CD14-positive monocyte (primary cell): ENCODE results near the gene SFRP5. TPM values are rescaled to one million over a fixed set of nuclear protein-coding genes. Genes with fewer than 3 reads are reported as not detected.

ENCODE experiments used
- DNase-seq, 3 donors: peaks; one replicate each; pipeline ENCODE4 v3.0.0-alpha.2; 2011 to 2022
- H2AFZ ChIP-seq: 2 replicates; pipeline ENCODE4 v1.6.0; 2012; ENCODE audit warnings: mild to moderate bottlenecking, low read depth, low read length, inconsistent platforms; ENCODE audit not compliant: insufficient read depth, poor library complexity, severe bottlenecking
- H3K27ac ChIP-seq, 2 donors: 1 replicate in 1 of 2; 2 replicates in 1 of 2; pipeline ENCODE4 v1.5.1; 2012 to 2013; ENCODE audit warnings: low read length in 2 of 2, control low read depth in 1 of 2, inconsistent platforms in 1 of 2, low read depth in 1 of 2, mild to moderate bottlenecking in 1 of 2
- H3K27me3 ChIP-seq, 2 donors: one replicate each; pipeline versions ENCODE4 v1.6.0 to v1.6.1; 2011 to 2013; ENCODE audit warnings: low read length in 2 of 2; ENCODE audit not compliant: control insufficient read depth in 2 of 2, insufficient read depth in 2 of 2
- H3K36me3 ChIP-seq, 2 donors: replicated peaks in 1 of 2; 1 replicate in 1 of 2; 2 replicates in 1 of 2; pipeline versions ENCODE4 v1.5.1 to v1.6.1; 2012 to 2013; ENCODE audit warnings: low read length in 2 of 2, control low read depth in 1 of 2, inconsistent platforms in 1 of 2, mild to moderate bottlenecking in 1 of 2; ENCODE audit not compliant: insufficient read depth in 2 of 2, control insufficient read depth in 1 of 2
- H3K4me1 ChIP-seq, 2 donors: 1 replicate in 1 of 2; 2 replicates in 1 of 2; pipeline versions ENCODE4 v1.5.1 to v1.6.1; 2012 to 2013; ENCODE audit warnings: low read length in 2 of 2, control low read depth in 1 of 2, inconsistent platforms in 1 of 2, mild to moderate bottlenecking in 1 of 2, moderate library complexity in 1 of 2; ENCODE audit not compliant: insufficient read depth in 2 of 2, control insufficient read depth in 1 of 2
- H3K4me2 ChIP-seq: replicated peaks from 2 replicates; pipeline ENCODE3; 2012; ENCODE audit warnings: low read length, moderate library complexity, mild to moderate bottlenecking; ENCODE audit not compliant: poor library complexity, severe bottlenecking; ENCODE audit errors: extremely low read depth
- H3K4me3 ChIP-seq, 3 experiments: fragments of 200-600 bp in 1 of 3; sonication (generic) in 1 of 3; replicated peaks in 1 of 3; 1 replicate in 2 of 3; 2 replicates in 1 of 3; pipeline ENCODE4 v1.5.1; 2011 to 2013; ENCODE audit warnings: low read length in 3 of 3, mild to moderate bottlenecking in 3 of 3, control low read depth in 2 of 3, low read depth in 2 of 3, inconsistent platforms in 1 of 3, moderate library complexity in 1 of 3
- H3K79me2 ChIP-seq: 2 replicates; pipeline ENCODE4 v1.6.0; 2012; ENCODE audit warnings: mild to moderate bottlenecking, control low read depth, inconsistent platforms, low read length, moderate library complexity; ENCODE audit not compliant: insufficient read depth
- H3K9ac ChIP-seq: 2 replicates; pipeline ENCODE4 v1.6.0; 2017; ENCODE audit warnings: low read length, mild to moderate bottlenecking; ENCODE audit not compliant: insufficient read depth, poor library complexity, severe bottlenecking
- H3K9me3 ChIP-seq, 2 donors: replicated peaks in 1 of 2; 1 replicate in 1 of 2; 2 replicates in 1 of 2; pipeline versions ENCODE4 v1.5.1 to v1.6.1; 2012 to 2013; ENCODE audit warnings: low read length in 2 of 2, control low read depth in 1 of 2; ENCODE audit not compliant: control insufficient read depth in 1 of 2, insufficient read depth in 1 of 2
- H4K20me1 ChIP-seq: 2 replicates; pipeline ENCODE4 v1.6.0; 2012; ENCODE audit warnings: mild to moderate bottlenecking, low read length, control low read depth, moderate library complexity; ENCODE audit not compliant: insufficient read depth
- H3K27ac Mint-ChIP-seq, 7 donors: one replicate each; pipeline ENCODE4 v1.8.0; 2020; ENCODE audit warnings: mild to moderate bottlenecking in 7 of 7, mixed read lengths in 7 of 7, moderate library complexity in 6 of 7, inconsistent platforms in 2 of 7
- H3K27me3 Mint-ChIP-seq, 3 donors: one replicate each; pipeline ENCODE4 v1.8.0; 2021 to 2022; ENCODE audit warnings: low read depth in 3 of 3, mild to moderate bottlenecking in 3 of 3, mixed read lengths in 3 of 3, moderate library complexity in 3 of 3, inconsistent platforms in 1 of 3
- H3K36me3 Mint-ChIP-seq, 2 donors: one replicate each; pipeline ENCODE4 v1.8.0; 2020; ENCODE audit warnings: mixed read lengths in 2 of 2, inconsistent platforms in 1 of 2, mild to moderate bottlenecking in 1 of 2
- H3K4me1 Mint-ChIP-seq: one replicate; pipeline ENCODE4 v1.8.0; 2020; ENCODE audit warnings: mild to moderate bottlenecking, mixed read lengths
- H3K4me3 Mint-ChIP-seq, 2 donors: one replicate each; pipeline ENCODE4 v1.8.0; 2020; ENCODE audit warnings: mild to moderate bottlenecking in 2 of 2, mixed read lengths in 2 of 2, moderate library complexity in 1 of 2
- H3K9me3 Mint-ChIP-seq, 7 donors: one replicate each; pipeline ENCODE4 v1.8.0; 2020 to 2022; ENCODE audit warnings: mixed read lengths in 7 of 7, mild to moderate bottlenecking in 6 of 7, moderate library complexity in 6 of 7, inconsistent platforms in 2 of 7
- WGBS: methylation state at CpG from one replicate; pipeline ENCODE4 v1.1.5; 2013; ENCODE audit warnings: missing lambda C conversion rate; ENCODE audit not compliant: insufficient coverage; 5-methylcytosine and 5-hydroxymethylcytosine counted together
- intact Hi-C, 2 donors: fragments of 100-400 bp; cut with micrococcal nuclease; formaldehyde crosslinking; loops; one replicate each; pipeline versions ENCODE4 v1.15.0 to v1.15.1; 2023
- polyA plus RNA-seq, 3 donors: library from polyadenylated mRNA; depleted of rRNA in 1 of 3; unstranded in 2 of 3; stranded (reverse) in 1 of 3; fragments of 300-500 nt in 2 of 3; fragments of >200 nt in 1 of 3; fragmentation: Illumina TruSeq in 2 of 3; gene quantifications; 1 replicate in 2 of 3; 2 replicates in 1 of 3; pipeline ENCODE4 v1.2.3, GENCODE V29; 2012 to 2021
- TF ChIP-seq, protein P1 (sequence below): fragments of 200-600 bp; IDR thresholded peaks from one replicate; pipeline ENCODE4 v1.8.0; 2022; ENCODE audit warnings: antibody characterized with exemption, mild to moderate bottlenecking

Gene SFRP5
- polyA plus RNA-seq, 3 donors: not detected

DNA sequence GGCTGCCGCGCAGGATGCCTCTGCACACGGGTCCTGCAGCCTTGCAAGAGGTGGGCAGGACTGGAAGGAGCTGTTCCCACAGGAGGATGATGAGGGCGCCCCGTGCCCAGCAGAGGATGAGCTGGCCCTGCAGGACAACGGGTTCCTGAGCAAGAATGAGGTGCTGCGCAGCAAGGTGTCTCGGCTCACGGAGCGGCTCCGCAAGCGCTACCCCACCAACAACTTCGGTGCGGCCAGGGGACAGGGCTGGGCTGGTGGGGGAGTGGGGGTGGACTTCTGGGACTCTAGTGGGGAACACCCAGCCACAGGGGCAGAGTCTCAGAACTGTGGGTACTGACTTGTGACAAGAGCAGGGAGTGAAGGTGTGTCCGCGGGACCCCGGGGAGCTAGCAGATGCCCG, 18.8 kb downstream of the SFRP5 start:
- Histone ChIP-seq H3K36me3 (peaks cover 96 to 100% of the 10 kb centered on the region in 2 donors), H2AFZ (no peak overlapping the region), H3K27me3 (no peaks in the 10 kb centered on the region), H4K20me1 (peaks cover 11% of the 10 kb centered on the region), H3K79me2 (no peaks in the 10 kb centered on the region), H3K9me3 (no peaks in the 10 kb centered on the region), H3K9ac (no peak overlapping the region), H3K27ac (no peak overlapping the region), H3K4me1 (no peaks in the 10 kb centered on the region), H3K4me2 (no peak overlapping the region), H3K4me3 (no peak overlapping the region)
- 95% methylated on average over 11 of the region's 18 CpGs for WGBS
- TF ChIP-seq, protein P1, sequence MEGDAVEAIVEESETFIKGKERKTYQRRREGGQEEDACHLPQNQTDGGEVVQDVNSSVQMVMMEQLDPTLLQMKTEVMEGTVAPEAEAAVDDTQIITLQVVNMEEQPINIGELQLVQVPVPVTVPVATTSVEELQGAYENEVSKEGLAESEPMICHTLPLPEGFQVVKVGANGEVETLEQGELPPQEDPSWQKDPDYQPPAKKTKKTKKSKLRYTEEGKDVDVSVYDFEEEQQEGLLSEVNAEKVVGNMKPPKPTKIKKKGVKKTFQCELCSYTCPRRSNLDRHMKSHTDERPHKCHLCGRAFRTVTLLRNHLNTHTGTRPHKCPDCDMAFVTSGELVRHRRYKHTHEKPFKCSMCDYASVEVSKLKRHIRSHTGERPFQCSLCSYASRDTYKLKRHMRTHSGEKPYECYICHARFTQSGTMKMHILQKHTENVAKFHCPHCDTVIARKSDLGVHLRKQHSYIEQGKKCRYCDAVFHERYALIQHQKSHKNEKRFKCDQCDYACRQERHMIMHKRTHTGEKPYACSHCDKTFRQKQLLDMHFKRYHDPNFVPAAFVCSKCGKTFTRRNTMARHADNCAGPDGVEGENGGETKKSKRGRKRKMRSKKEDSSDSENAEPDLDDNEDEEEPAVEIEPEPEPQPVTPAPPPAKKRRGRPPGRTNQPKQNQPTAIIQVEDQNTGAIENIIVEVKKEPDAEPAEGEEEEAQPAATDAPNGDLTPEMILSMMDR: no peak
- H3K27ac Mint-ChIP-seq: peak overlapping the region in 1 of 7 donors; percentile 21
- no peak for DNase-seq
- no peaks in the 10 kb centered on the region for H3K27me3 Mint-ChIP-seq
- H3K4me1 Mint-ChIP-seq: no peaks in the 10 kb centered on the region
- intact Hi-C loops: no loop called here
- H3K9me3 Mint-ChIP-seq: peaks cover 0 to 2% (median 0%) of the 10 kb centered on the region in 7 donors
- H3K36me3 Mint-ChIP-seq: peaks cover 96 to 99% of the 10 kb centered on the region in 2 donors
- no peak overlapping the region for H3K4me3 Mint-ChIP-seq

DNA sequence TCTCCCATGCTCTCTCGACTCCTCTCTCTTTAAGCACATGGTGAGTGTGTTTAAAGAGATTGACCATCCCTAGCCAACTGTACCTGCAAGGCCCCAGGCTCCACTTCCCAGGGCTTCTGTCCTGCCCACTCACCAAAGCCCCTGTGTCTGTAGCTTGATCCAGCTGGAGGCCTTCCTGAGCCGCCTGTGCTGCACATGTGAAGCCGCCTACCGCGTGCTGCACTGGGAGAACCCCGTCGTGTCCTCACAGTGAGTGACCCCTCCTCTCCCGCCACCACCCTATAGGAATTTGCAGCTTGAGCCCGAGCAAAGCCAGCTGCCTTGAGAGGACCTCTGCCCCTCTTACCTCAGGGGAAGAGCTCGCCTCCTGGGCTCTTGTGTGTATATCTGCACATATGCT, 23.7 kb downstream of the SFRP5 start:
- intact Hi-C loops: no loop called here
- no peaks in the 10 kb centered on the region for H3K9me3 ChIP-seq
- no peaks in the 10 kb centered on the region for H3K27me3 Mint-ChIP-seq
- H3K9me3 Mint-ChIP-seq: no peaks in the 10 kb centered on the region
- no peak overlapping the region for H3K4me3 Mint-ChIP-seq
- H3K36me3 Mint-ChIP-seq: peaks cover 89 to 93% of the 10 kb centered on the region in 2 donors
- no peaks in the 10 kb centered on the region for H3K4me1 ChIP-seq
- peaks cover 93 to 99% of the 10 kb centered on the region in 2 donors for H3K36me3 ChIP-seq
- no peaks in the 10 kb centered on the region for H3K79me2 ChIP-seq
- no peaks in the 10 kb centered on the region for H3K4me1 Mint-ChIP-seq
- TF ChIP-seq, protein P1: no peak
- no peak overlapping the region for H3K4me2 ChIP-seq
- peaks cover 30% of the 10 kb centered on the region for H4K20me1 ChIP-seq
- no peak overlapping the region for H3K27ac Mint-ChIP-seq
- no peak overlapping the region for H3K4me3 ChIP-seq
- WGBS: 92% methylated on average over 8 of the region's 10 CpGs
- no peak for DNase-seq
- H2AFZ ChIP-seq: no peak overlapping the region
- H3K27ac ChIP-seq: no peak overlapping the region
- no peaks in the 10 kb centered on the region for H3K27me3 ChIP-seq
- H3K9ac ChIP-seq: no peak overlapping the region
